ENCODE measurements around the gene PCSK1. TPM values are rescaled to one million over a fixed set of nuclear protein-coding genes. Genes with fewer than 3 reads are reported as not detected.

PCSK1 gene
- total RNA-seq, 8 experiments from 2014 or later: 0.38 to 101 (median 15.4) TPM

DNA sequence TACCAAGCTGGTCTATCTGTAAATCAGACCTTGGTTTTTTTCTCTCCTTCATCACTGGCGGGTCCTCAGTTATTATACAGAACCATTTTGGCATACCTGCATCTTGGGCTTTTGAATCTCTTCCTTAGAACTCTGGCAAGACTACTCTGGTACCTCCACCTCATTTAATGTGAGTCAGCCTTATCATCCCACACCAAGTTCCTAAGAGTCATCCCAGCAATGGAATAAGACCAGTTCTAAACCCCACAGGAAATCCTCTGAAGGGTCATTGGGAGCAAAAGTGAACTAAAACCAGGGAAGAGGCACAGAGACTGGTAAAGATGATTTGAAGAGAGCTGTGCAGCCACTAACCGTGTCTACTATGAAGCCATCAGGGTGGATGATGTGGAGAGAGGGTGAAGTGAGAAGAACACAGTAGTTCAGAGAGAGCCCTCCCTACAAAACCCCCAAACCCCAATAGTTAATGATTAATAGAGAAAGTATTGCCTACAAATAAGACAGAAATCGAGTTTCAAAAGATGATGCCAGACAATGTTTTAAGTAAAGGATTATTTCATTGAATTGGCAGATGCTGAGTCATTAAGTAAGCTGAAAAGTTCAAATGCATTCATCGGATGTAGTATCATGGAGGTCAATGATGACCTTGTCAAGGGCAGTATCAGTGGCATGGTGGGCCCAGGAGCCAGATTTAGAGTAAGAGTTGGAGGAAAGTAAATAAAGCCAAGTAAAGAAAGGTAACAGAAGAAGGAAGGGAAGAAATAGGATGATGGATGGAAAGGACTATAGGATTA lies 85.4 kb downstream of the PCSK1 start:
- 45 to 100% (median 76%) methylated on average over 1 to 4 of the region's 4 CpGs for WGBS, 10 experiments
- in situ Hi-C loops (cut with MboI; ENCODE audit: low pct_unique_long_range_greater_than_20kb in 2 of 9, low sequenced_read_pairs in 9 of 9, unreplicated experiment in 9 of 9): loop anchor here in 7 of 9 experiments (10.0 to 25.0 kb wide), 3 partner anchors 257 to 485 kb away; partner anchors contain the start of gene ELL2 (in 1 of the 7)
- no peak for ATAC-seq (replicated peaks in 6 of 8)

GRCh38 chr5:96344678-96345577 lies 88.1 kb downstream of the PCSK1 start:
- ATAC-seq (replicated peaks in 6 of 8): peak; percentile 89 to 99 (median 93)
- Histone ChIP-seq H3K27ac (no peak overlapping the region), H3K4me1 (replicated peaks in 1 of 2) (no peaks in the 10 kb centered on the region), H3K4me3 (no peak overlapping the region)
- 24 to 93% (median 45%) methylated on average over 3 to 6 of the region's 6 CpGs for WGBS, 10 experiments
- in situ Hi-C loops (cut with MboI; ENCODE audit: low pct_unique_long_range_greater_than_20kb in 2 of 9, low sequenced_read_pairs in 9 of 9, unreplicated experiment in 9 of 9): loop anchor here in 7 of 9 experiments (10.0 to 25.0 kb wide), 3 partner anchors 260 to 483 kb away; partner anchors contain the start of gene ELL2 (in 1 of the 7)

More for the DNA sequence above, 85.4 kb downstream of the PCSK1 start:
- H3K4me3 ChIP-seq: no peak overlapping the region
- no peaks in the 10 kb centered on the region for H3K4me1 ChIP-seq (replicated peaks in 1 of 2)
- H3K27ac ChIP-seq: no peak overlapping the region

GRCh38 chr5:96343094-96343493 lies 90.0 kb downstream of the PCSK1 start:
- no peak for ATAC-seq (replicated peaks in 6 of 8)
- in situ Hi-C loops (cut with MboI; ENCODE audit: low pct_unique_long_range_greater_than_20kb in 2 of 9, low sequenced_read_pairs in 9 of 9, unreplicated experiment in 9 of 9): loop anchor here in 7 of 9 experiments (10.0 to 25.0 kb wide), 3 partner anchors 262 to 481 kb away; partner anchors contain the start of gene ELL2 (in 1 of the 7)

GRCh38 chr5:96342581-96342980 lies 90.5 kb downstream of the PCSK1 start:
- Histone ChIP-seq H3K4me1 (replicated peaks in 1 of 2) (no peaks in the 10 kb centered on the region), H3K4me3 (no peak overlapping the region), H3K27ac (no peak overlapping the region)
- peak in 3 of 8 experiments; percentile 56 to 69 (median 56) for ATAC-seq (replicated peaks in 6 of 8)
- in situ Hi-C loops (cut with MboI; ENCODE audit: low pct_unique_long_range_greater_than_20kb in 2 of 9, low sequenced_read_pairs in 9 of 9, unreplicated experiment in 9 of 9): loop anchor here in 7 of 9 experiments (10.0 to 25.0 kb wide), 3 partner anchors 262 to 480 kb away; partner anchors contain the start of gene ELL2 (in 1 of the 7)
- WGBS, 10 experiments: 23 to 100% (median 86%) methylated on average over 1 to 4 of the region's 4 CpGs; no CpG with 5 or more reads in 2 of the 10 experiments

More at GRCh38 chr5:96343094-96343493, 90.0 kb downstream of the PCSK1 start:
- no peak overlapping the region for H3K4me3 ChIP-seq
- no peak overlapping the region for H3K27ac ChIP-seq
- no peaks in the 10 kb centered on the region for H3K4me1 ChIP-seq (replicated peaks in 1 of 2)

Other genes starting within 250 kb of the PCSK1 start
- gene CAST, start 229.1 kb upstream of the PCSK1 start, total RNA-seq: 100 to 1,000 TPM in 1 of 8 experiments, 10 to 100 TPM in 7; 18.3 to 104 (median 41.3) TPM